Gastrocnemius medialis (tissue), 4 donors: ENCODE measurements around the gene MLXIP. TPM values are rescaled to one million over a fixed set of nuclear protein-coding genes. Genes with fewer than 3 reads are reported as not detected.

Experiments used
- ATAC-seq, 2 donors: fragments of 150-250 bp; one replicate each; pipeline ENCODE4 v1.9.1; 2016
- DNase-seq, 2 donors: peaks; one replicate each; pipeline ENCODE4 v3.0.0-alpha.2; 2019
- H3K27ac ChIP-seq, 4 donors: fragments of 200-600 bp; sonication (generic); 1 replicate in 1 of 4; 2 replicates in 3 of 4; pipeline ENCODE4 v1.5.1; 2016 to 2018; ENCODE audit warnings: mild to moderate bottlenecking in 2 of 4, moderate library complexity in 1 of 4
- H3K27me3 ChIP-seq, 3 donors: fragments of 200-600 bp; sonication (generic) in 2 of 3; 1 replicate in 1 of 3; 2 replicates in 2 of 3; pipeline versions ENCODE4 v1.5.1 to v1.6.0; 2016 to 2019; ENCODE audit warnings: mild to moderate bottlenecking in 1 of 3, moderate library complexity in 1 of 3
- H3K36me3 ChIP-seq, 2 donors: fragments of 200-600 bp; sonication (generic) in 1 of 2; one replicate each; pipeline ENCODE4 v1.5.1; 2017 to 2018
- H3K4me1 ChIP-seq, 2 donors: fragments of 200-600 bp; sonication (generic) in 1 of 2; one replicate each; pipeline ENCODE4 v1.5.1; 2016 to 2017; ENCODE audit warnings: mild to moderate bottlenecking in 2 of 2
- H3K4me3 ChIP-seq, 4 donors: fragments of 200-600 bp; sonication (generic) in 3 of 4; 1 replicate in 1 of 4; 2 replicates in 3 of 4; pipeline ENCODE4 v1.5.1; 2016 to 2019; ENCODE audit warnings: mild to moderate bottlenecking in 2 of 4
- H3K9me3 ChIP-seq, 3 donors: fragments of 200-600 bp; sonication (generic) in 2 of 3; 1 replicate in 1 of 3; 2 replicates in 2 of 3; pipeline ENCODE4 v1.5.1; 2016 to 2019
- CTCF ChIP-seq, 5 experiments: fragments of 450-650 bp in 3 of 5; fragments of 200-600 bp in 2 of 5; sonication (generic) in 2 of 5; IDR thresholded peaks in 4 of 5; conservative IDR thresholded peaks in 1 of 5; 1 replicate in 4 of 5; 2 replicates in 1 of 5; pipeline ENCODE4 v1.5.1; 2016 to 2019; ENCODE audit warnings: antibody characterized with exemption in 5 of 5, mild to moderate bottlenecking in 3 of 5, moderate library complexity in 3 of 5
- POLR2A ChIP-seq, 2 donors: fragments of 450-650 bp; IDR thresholded peaks; one replicate each; pipeline ENCODE4 v1.6.1; 2017; ENCODE audit warnings: antibody characterized with exemption in 2 of 2, mild to moderate bottlenecking in 2 of 2, moderate library complexity in 2 of 2
- in situ Hi-C, 4 donors: fragments of 200-750 bp; cut with MboI; loops; one replicate each; pipeline versions ENCODE4 v1.15.0 to v1.8.0; 2017; ENCODE audit warnings: low sequenced_read_pairs in 4 of 4
- intact Hi-C: fragments of 100-400 bp; cut with DNase I; formaldehyde crosslinking; loops from one replicate; pipeline ENCODE4 v1.15.1; 2023; ENCODE audit warnings: low total_unique reads
- total RNA-seq, 4 donors: library from RNA; depleted of rRNA; stranded (reverse); fragments of >200 nt; gene quantifications; one replicate each; pipeline versions ENCODE4 v1.1.0 to v1.2.3, GENCODE V29; 2016

Gene MLXIP
- total RNA-seq, 4 donors from 2014 or later, result 36.6 to 89.4 (median 79.7) TPM

GRCh38 chr12:122123051-122123760, 44.6 kb downstream of the MLXIP start:
- no peaks in the 10 kb centered on the region for H3K27me3 ChIP-seq
- DNase-seq (peak; percentile 53 to 72), ATAC-seq (peak; percentile 39 to 54)
- peaks cover 0 to 10% of the 10 kb centered on the region in 2 donors for H3K36me3 ChIP-seq
- TF ChIP-seq POLR2A (IDR thresholded peaks at IDR 0.05) (no peak), CTCF (IDR thresholded peaks at IDR 0.05 in 4 of 5, conservative IDR thresholded peaks at IDR 0.05 in 1 of 5) (peak; percentile 78 to 93 (median 84))
- in situ Hi-C loops (loop anchor here in 3 of 4 donors (5.0 kb wide), 1 partner anchor 66 kb away; no protein-coding TSS in a partner anchor), intact Hi-C loops (loop anchor here (1.0 to 2.0 kb wide), 2 partner anchors 69 to 204 kb away; partner anchors contain the start of gene CFAP251)
- H3K27ac ChIP-seq, result peak overlapping the region; percentile 80 to 97 (median 94)
- H3K4me3 ChIP-seq, result peak overlapping the region in 1 of 4 donors; percentile 6
- H3K4me1 ChIP-seq, result peaks cover 61 to 69% of the 10 kb centered on the region in 2 donors
- H3K9me3 ChIP-seq, result no peaks in the 10 kb centered on the region

GRCh38 chr12:122123761-122124145, 45.2 kb downstream of the MLXIP start:
- in situ Hi-C loops (loop anchor here in 3 of 4 donors (5.0 kb wide), 1 partner anchor 66 kb away; no protein-coding TSS in a partner anchor), intact Hi-C loops (loop anchor here (1.0 to 2.0 kb wide), 2 partner anchors 69 to 205 kb away; partner anchors contain the start of gene CFAP251)
- DNase-seq (no peak), ATAC-seq (no peak)
- Histone ChIP-seq H3K9me3 (no peaks in the 10 kb centered on the region), H3K27me3 (no peaks in the 10 kb centered on the region), H3K36me3 (peaks cover 0 to 15% of the 10 kb centered on the region in 2 donors), H3K4me1 (peaks cover 58 to 64% of the 10 kb centered on the region in 2 donors), H3K27ac (peak overlapping the region; percentile 80 to 97 (median 94)), H3K4me3 (peak overlapping the region in 1 of 4 donors; percentile 6)
- TF ChIP-seq CTCF (IDR thresholded peaks at IDR 0.05 in 4 of 5, conservative IDR thresholded peaks at IDR 0.05 in 1 of 5) (no peak), POLR2A (IDR thresholded peaks at IDR 0.05) (no peak)

- in situ Hi-C loops, result loop anchor here in 3 of 4 donors (5.0 kb wide), 1 partner anchor 67 kb away; no protein-coding TSS in a partner anchor
- Histone ChIP-seq H3K9me3 (no peaks in the 10 kb centered on the region), H3K36me3 (peaks cover 0 to 22% of the 10 kb centered on the region in 2 donors), H3K27me3 (no peaks in the 10 kb centered on the region), H3K4me3 (peak overlapping the region in 1 of 4 donors; percentile 22), H3K27ac (peak overlapping the region; percentile 86 to 97 (median 90)), H3K4me1 (peaks cover 58 to 63% of the 10 kb centered on the region in 2 donors)
- intact Hi-C loops, result no loop called here
- ATAC-seq, result no peak
- no peak for DNase-seq
- TF ChIP-seq POLR2A (IDR thresholded peaks at IDR 0.05), result no peak
- TF ChIP-seq CTCF (IDR thresholded peaks at IDR 0.05 in 4 of 5, conservative IDR thresholded peaks at IDR 0.05 in 1 of 5), result no peak
Observed at GRCh38 chr12:122124370-122124769, 45.8 kb downstream of the MLXIP start.

- H3K27ac ChIP-seq, result peak overlapping the region; percentile 86 to 97 (median 90)
- DNase-seq, result peak; percentile 79 to 92
- intact Hi-C loops, result no loop called here
- H3K27me3 ChIP-seq, result no peaks in the 10 kb centered on the region
- H3K4me1 ChIP-seq, result peaks cover 52 to 58% of the 10 kb centered on the region in 2 donors
- no peaks in the 10 kb centered on the region for H3K9me3 ChIP-seq
- peak; percentile 82 to 84 for ATAC-seq
- in situ Hi-C loops, result loop anchor here in 1 of 4 donors (5.0 kb wide), 1 partner anchor 68 kb away; no protein-coding TSS in a partner anchor
- H3K4me3 ChIP-seq, result no peak overlapping the region
- no peak for TF ChIP-seq CTCF (IDR thresholded peaks at IDR 0.05 in 4 of 5, conservative IDR thresholded peaks at IDR 0.05 in 1 of 5)
- TF ChIP-seq POLR2A (IDR thresholded peaks at IDR 0.05), result peak in 1 of 2 donors; percentile 15
- H3K36me3 ChIP-seq, result peaks cover 4 to 35% of the 10 kb centered on the region in 2 donors
Observed at GRCh38 chr12:122125452-122126341, 47.1 kb downstream of the MLXIP start.
